Ascending aorta (tissue), 2 donors: ENCODE data around the gene OR56A4. TPM values are rescaled to one million over a fixed set of nuclear protein-coding genes. Genes with fewer than 3 reads are reported as not detected.

Experiments used
- DNase-seq, 2 donors: peaks; one replicate each; pipeline ENCODE4 v3.0.0-alpha.2; 2019; ENCODE audit warnings: low spot score in 2 of 2
- H3K27ac ChIP-seq, 2 donors: fragments of 200-600 bp; sonication (generic); one replicate each; pipeline ENCODE4 v1.5.1; 2016 to 2017; ENCODE audit warnings: mild to moderate bottlenecking in 1 of 2
- H3K27me3 ChIP-seq: fragments of 200-600 bp; sonication (generic); one replicate; pipeline ENCODE4 v1.5.1; 2017
- H3K36me3 ChIP-seq, 2 donors: fragments of 200-600 bp; sonication (generic); one replicate each; pipeline ENCODE4 v1.5.1; 2016
- H3K4me1 ChIP-seq, 2 donors: fragments of 200-600 bp; sonication (generic); one replicate each; pipeline ENCODE4 v1.5.1; 2016 to 2017; ENCODE audit warnings: mild to moderate bottlenecking in 1 of 2
- H3K4me3 ChIP-seq, 2 donors: fragments of 200-600 bp; sonication (generic); one replicate each; pipeline ENCODE4 v1.5.1; 2016 to 2017; ENCODE audit warnings: mild to moderate bottlenecking in 1 of 2
- H3K9me3 ChIP-seq, 2 donors: fragments of 200-600 bp; sonication (generic); one replicate each; pipeline ENCODE4 v1.5.1; 2016
- CTCF ChIP-seq, 3 experiments: fragments of 200-600 bp in 2 of 3; fragments of 450-650 bp in 1 of 3; sonication (generic) in 2 of 3; IDR thresholded peaks; one replicate each; pipeline ENCODE4 v1.5.1; 2016 to 2019; ENCODE audit warnings: antibody characterized with exemption in 3 of 3, mild to moderate bottlenecking in 1 of 3, moderate library complexity in 1 of 3
- intact Hi-C: fragments of 100-400 bp; cut with DNase I; formaldehyde crosslinking; loops from one replicate; pipeline ENCODE4 v1.15.1; 2023
- total RNA-seq: library from RNA; depleted of rRNA; stranded (reverse); fragments of >200 nt; gene quantifications from one replicate; pipeline ENCODE4 v1.1.0, GENCODE V29; 2016

Gene OR56A4
- total RNA-seq, 1 donor from 2014 or later, result not detected

- H3K4me3 ChIP-seq, result no peak overlapping the region
- no peaks in the 10 kb centered on the region for H3K27me3 ChIP-seq
- no peaks in the 10 kb centered on the region for H3K4me1 ChIP-seq
- no peaks in the 10 kb centered on the region for H3K36me3 ChIP-seq
- H3K27ac ChIP-seq, result no peak overlapping the region
- intact Hi-C loops, result no loop called here
- TF ChIP-seq CTCF (IDR thresholded peaks at IDR 0.05), result no peak
- H3K9me3 ChIP-seq, result peaks cover 0 to 7% of the 10 kb centered on the region in 2 donors
- no peak for DNase-seq
Observed at GRCh38 chr11:5955586-5955985, 51.2 kb downstream of the OR56A4 start.

Other genes starting within 250 kb of the OR56A4 start
- not detected for gene OR52N5, start 223.6 kb downstream of the OR56A4 start, total RNA-seq
- gene OR52N1, start 215.7 kb downstream of the OR56A4 start, total RNA-seq, result not detected
- gene OR52N2, start 198.0 kb downstream of the OR56A4 start, total RNA-seq, result not detected
- gene OR52E6, start 165.0 kb downstream of the OR56A4 start, total RNA-seq, result not detected
- gene OR52E8, start 149.3 kb downstream of the OR56A4 start, total RNA-seq, result not detected
- not detected for gene OR52E4, start 126.3 kb downstream of the OR56A4 start, total RNA-seq
- gene OR52E5, start 113.7 kb downstream of the OR56A4 start, total RNA-seq, result not detected
- not detected for gene OR56A3, start 64.7 kb downstream of the OR56A4 start, total RNA-seq
- not detected for gene OR56A5, start 38.5 kb downstream of the OR56A4 start, total RNA-seq
- not detected for gene OR52L1, start 20.0 kb downstream of the OR56A4 start, total RNA-seq
- not detected for gene OR56A1, start 23.8 kb upstream of the OR56A4 start, total RNA-seq
- not detected for gene OR56B4, start 100.7 kb upstream of the OR56A4 start, total RNA-seq
- not detected for gene OR52B2, start 163.4 kb upstream of the OR56A4 start, total RNA-seq
- gene OR52W1, start 192.3 kb upstream of the OR56A4 start, total RNA-seq, result not detected
- not detected for gene C11orf42, start 198.6 kb upstream of the OR56A4 start, total RNA-seq
- gene FHIP1B, start 227.7 kb upstream of the OR56A4 start, total RNA-seq, result 31.9 TPM
- not detected for gene CNGA4, start 232.1 kb upstream of the OR56A4 start, total RNA-seq